ENCODE results near the gene ESAM.

GRCh38 chr11:124746621-124747243 is 15.4 kb downstream of the ESAM start:
- TF ChIP-seq CTCF (IDR thresholded peaks at IDR 0.05): no peak
- no peak for TF ChIP-seq RXRA (IDR thresholded peaks at IDR 0.05; ENCODE audit: borderline replicate concordance, low read depth)
- TF ChIP-seq POLR2AphosphoS5 (IDR thresholded peaks at IDR 0.05; ENCODE audit: low read depth, low read length): no peak
- no peak for TF ChIP-seq NFIC (IDR thresholded peaks at IDR 0.05; ENCODE audit: borderline replicate concordance)
- no peak for TF ChIP-seq REST (IDR thresholded peaks at IDR 0.05; ENCODE audit: low read depth, low read length)
- no peak for TF ChIP-seq MXI1 (IDR thresholded peaks at IDR 0.05; ENCODE audit: low read depth, low read length)
- TF ChIP-seq SMC3 (IDR thresholded peaks at IDR 0.05; ENCODE audit: low read depth, low read length): no peak
- no peak for TF ChIP-seq RFX5 (IDR thresholded peaks at IDR 0.05; ENCODE audit: low read length)
- no peak for TF ChIP-seq RCOR1 (IDR thresholded peaks at IDR 0.05; ENCODE audit: low read length)
- no peak for TF ChIP-seq EP300 (IDR thresholded peaks at IDR 0.05; ENCODE audit: borderline replicate concordance in 1 of 2, low read depth in 1 of 2, low read length in 1 of 2)
- TF ChIP-seq MAX (IDR thresholded peaks at IDR 0.05; ENCODE audit: low read depth): no peak
- TF ChIP-seq RAD21 (IDR thresholded peaks at IDR 0.05; ENCODE audit: low read length): no peak
- no peak for TF ChIP-seq EZH2phosphoT487 (IDR thresholded peaks at IDR 0.05; ENCODE audit: borderline replicate concordance, low read depth)
